ENCODE results near the gene NOS1. TPM values are rescaled to one million over a fixed set of nuclear protein-coding genes. Genes with fewer than 3 reads are reported as not detected.

The NOS1 gene
- total and polyA plus RNA-seq, 2 of the 8 experiments (the other 6 are each of a cell fraction or from before 2014, with no cell fraction given): 1.5 to 2.0 TPM

DNA sequence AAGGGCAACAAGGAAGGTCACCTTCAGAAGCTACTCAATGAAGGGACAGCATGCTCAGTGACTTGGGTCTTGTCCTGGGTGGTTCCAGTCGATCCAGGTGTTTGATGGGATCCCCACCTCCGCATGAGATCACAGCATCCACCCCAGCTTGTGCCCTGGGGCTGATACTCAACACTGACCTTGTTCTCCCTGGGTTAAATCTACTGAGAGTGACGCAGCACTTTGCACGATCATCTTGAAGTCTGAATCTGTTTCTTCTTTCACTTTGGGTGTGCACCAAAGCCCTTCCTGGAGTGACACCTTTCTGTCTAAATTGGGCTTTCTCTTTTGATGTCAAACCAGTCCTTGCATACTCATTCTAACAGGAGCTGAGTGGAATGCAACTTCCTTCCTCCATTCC is 13.8 kb downstream of the NOS1 start (continued):
- TF ChIP-seq, protein P1, sequence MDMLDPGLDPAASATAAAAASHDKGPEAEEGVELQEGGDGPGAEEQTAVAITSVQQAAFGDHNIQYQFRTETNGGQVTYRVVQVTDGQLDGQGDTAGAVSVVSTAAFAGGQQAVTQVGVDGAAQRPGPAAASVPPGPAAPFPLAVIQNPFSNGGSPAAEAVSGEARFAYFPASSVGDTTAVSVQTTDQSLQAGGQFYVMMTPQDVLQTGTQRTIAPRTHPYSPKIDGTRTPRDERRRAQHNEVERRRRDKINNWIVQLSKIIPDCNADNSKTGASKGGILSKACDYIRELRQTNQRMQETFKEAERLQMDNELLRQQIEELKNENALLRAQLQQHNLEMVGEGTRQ (IDR thresholded peaks at IDR 0.05; ENCODE audit: low read length): no peak
- TF ChIP-seq BRCA1 (IDR thresholded peaks at IDR 0.05; ENCODE audit: low read depth, low read length): no peak
- TF ChIP-seq CEBPB (IDR thresholded peaks at IDR 0.05; ENCODE audit: low read depth, low read length): no peak
- TF ChIP-seq, protein P2, sequence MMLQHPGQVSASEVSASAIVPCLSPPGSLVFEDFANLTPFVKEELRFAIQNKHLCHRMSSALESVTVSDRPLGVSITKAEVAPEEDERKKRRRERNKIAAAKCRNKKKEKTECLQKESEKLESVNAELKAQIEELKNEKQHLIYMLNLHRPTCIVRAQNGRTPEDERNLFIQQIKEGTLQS (IDR thresholded peaks at IDR 0.05; ENCODE audit: insufficient read depth, low read depth, low read length): no peak
- TF ChIP-seq POU5F1 (IDR thresholded peaks at IDR 0.05; ENCODE audit: low read depth, low read length): no peak
- no peak for TF ChIP-seq ZNF274 (IDR thresholded peaks at IDR 0.05; ENCODE audit: borderline replicate concordance, extremely low read depth, low read length)
- TF ChIP-seq RFX5 (IDR thresholded peaks at IDR 0.05; ENCODE audit: borderline replicate concordance, low read depth, low read length): no peak
- no peak for TF ChIP-seq SAP30 (IDR thresholded peaks at IDR 0.05; ENCODE audit: insufficient read depth, insufficient replicate concordance, low read length)
- no peak for TF ChIP-seq NANOG (IDR thresholded peaks at IDR 0.05; ENCODE audit: insufficient read depth, low read depth, low read length, poor library complexity, severe bottlenecking)
- no peak for TF ChIP-seq BACH1 (IDR thresholded peaks at IDR 0.05; ENCODE audit: low read length)

All from H1 (cell line).